SKM-1 treated with dmso at 0.1 percent for 144 hours (cell line): ENCODE results near the gene ZNF174.
A peak's percentile ranks its signal among the peaks of the same experiment; 100 is the strongest.

ENCODE experiments used
- DNase-seq: peaks from one replicate; lab custom pipeline; 2025; ENCODE audit not compliant: unreplicated experiment; lab: John Stamatoyannopoulos, UW

The ZNF174 gene

DNA sequence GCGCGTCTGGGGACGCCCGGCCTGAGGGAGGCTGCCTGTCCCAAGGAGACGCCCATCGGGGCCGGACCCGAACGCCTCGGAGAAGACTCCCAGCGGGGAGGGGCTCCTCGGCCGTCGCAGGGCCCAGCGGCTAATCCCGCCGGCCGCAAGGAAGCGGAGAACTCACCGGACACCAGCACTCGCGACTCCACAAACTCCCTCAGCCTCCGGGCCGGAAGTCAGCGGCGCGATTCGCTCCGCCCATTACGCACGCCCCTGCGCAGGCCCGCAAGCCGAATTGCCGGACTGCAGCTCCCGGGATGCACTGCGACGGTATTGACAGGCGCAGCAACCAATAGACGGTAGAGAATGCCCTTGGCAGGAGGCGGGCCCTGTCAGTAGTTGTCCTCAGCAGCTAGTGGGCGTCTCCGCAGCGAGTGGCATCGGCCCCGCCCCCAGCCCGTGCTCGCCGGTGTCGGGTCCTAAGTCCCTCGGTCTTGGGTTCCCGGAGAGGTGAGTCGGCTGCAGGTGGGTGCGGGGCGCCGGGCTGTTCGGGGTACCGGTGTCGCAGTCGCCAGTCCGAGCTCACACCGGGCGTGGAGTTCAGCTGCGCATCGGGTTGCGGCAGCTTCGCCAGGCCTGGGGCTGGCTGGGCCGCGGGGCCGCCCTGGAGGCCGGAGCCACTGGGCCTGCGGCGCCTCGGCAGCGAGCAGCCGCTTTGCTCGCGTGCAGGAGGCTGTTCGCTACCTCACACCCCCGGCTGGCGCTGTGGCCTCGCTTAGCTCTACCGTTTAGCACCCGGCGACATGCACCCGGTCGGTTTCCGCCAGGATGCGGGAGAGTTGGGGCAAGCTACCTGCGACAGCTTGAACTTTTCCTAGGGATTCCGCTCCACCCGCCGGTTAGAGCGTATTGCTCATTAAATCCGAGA, at the start of gene ZNF174, which contains the start of gene ZSCAN32:
TSS of gene ZNF174 (plus strand) at position 437 of the 910 bp plus-strand sequence. CDS start 790 bp downstream, outside the sequence.
TSS of gene ZSCAN32 (minus strand) at position 226 of the 910 bp plus-strand sequence. CDS start 3,447 bp downstream, outside the sequence.
- DNase-seq = peak; percentile 98

GRCh38 chr16:3355589-3355988, 45.4 kb upstream of the ZNF174 start, which contains the start of gene OR2C1:
Gene OR2C1, plus strand, starts transcription at chr16:3355889. Its CDS starts 52 bp downstream, at chr16:3355941.
- DNase-seq = no peak

DNA sequence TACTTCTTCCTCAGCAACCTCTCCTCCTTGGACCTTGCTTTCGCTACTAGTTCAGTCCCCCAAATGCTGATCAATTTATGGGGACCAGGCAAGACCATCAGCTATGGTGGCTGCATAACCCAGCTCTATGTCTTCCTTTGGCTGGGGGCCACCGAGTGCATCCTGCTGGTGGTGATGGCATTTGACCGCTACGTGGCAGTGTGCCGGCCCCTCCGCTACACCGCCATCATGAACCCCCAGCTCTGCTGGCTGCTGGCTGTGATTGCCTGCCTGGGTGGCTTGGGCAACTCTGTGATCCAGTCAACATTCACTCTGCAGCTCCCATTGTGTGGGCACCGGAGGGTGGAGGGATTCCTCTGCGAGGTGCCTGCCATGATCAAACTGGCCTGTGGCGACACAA, 44.9 kb upstream of the ZNF174 start:
- no peak for DNase-seq

- no peak for DNase-seq
Observed at GRCh38 chr16:3358871-3359270, 42.1 kb upstream of the ZNF174 start.

DNA sequence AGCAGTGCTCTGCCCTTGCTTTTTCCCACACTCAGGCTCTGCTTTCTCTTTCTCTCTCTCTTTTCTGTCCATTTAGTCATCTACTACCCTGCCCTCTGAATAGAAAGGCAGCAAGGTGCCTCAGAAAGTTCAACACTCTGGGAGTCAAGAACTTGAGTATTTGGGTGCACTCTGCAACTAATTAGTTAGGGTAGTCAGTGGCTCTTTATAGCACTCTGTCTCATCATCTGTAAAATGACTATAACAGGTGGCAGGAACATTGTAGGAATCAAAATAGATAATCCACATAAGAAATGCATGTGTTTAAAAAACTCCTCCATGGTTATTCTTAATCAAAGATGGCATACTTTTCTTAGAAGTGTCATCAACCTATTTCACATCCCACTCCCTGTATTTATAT, 38.1 kb upstream of the ZNF174 start:
- DNase-seq = no peak

DNA sequence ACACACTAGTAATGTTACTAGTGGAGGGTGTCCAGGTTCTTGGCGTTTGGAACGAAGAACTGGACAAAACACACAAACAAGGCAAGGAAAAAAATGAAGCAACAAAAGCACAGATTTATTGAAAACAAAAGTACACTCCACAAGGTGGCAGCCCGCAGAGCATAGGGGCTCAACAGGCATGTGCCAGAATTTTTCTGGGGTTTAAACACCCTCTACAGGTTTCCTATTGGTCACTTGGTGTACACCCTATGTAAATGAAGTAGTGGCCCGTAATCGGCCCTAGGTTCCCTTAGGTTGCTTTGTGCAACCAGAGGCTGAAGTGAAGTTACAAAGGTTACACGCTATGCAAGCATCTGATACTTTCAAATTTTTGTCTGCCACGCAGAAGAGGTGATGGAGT, 37.2 kb upstream of the ZNF174 start:
- DNase-seq = peak; percentile 11

DNA sequence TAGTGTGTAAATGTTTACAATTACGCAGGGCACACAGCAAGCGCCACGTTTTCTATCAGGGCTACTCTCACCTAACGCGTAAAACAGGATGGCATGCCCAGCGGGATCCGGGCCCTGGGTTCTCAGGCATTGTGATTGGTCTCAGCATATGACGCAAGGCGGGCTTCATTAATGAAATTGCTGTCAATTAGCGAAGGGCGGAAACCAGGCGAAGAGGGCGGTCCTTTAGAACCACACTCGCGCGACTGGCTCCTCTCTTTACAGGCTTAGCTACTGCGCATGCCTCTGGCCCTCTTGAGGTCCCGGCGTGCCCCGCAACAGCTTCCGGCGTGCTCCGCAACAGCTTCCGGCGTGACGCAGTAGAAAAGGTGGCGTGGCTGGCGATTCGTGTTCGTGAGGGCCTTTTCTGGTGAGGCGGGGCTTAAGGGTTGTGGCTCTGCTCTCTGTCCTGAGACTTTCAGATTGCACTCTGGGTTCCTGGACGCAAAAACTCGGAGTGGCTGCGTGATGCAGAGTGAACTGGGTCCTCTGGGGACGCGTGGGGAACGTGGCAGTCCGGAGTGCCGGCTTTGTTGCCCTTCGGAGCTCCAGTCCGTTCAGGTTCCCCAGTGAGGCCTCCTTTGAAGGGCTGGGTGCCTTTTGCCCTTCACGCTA, 36.1 kb upstream of the ZNF174 start:
- DNase-seq = peak; percentile 70

- DNase-seq = no peak
Observed at GRCh38 chr16:3369073-3369472, 31.9 kb upstream of the ZNF174 start.

DNA sequence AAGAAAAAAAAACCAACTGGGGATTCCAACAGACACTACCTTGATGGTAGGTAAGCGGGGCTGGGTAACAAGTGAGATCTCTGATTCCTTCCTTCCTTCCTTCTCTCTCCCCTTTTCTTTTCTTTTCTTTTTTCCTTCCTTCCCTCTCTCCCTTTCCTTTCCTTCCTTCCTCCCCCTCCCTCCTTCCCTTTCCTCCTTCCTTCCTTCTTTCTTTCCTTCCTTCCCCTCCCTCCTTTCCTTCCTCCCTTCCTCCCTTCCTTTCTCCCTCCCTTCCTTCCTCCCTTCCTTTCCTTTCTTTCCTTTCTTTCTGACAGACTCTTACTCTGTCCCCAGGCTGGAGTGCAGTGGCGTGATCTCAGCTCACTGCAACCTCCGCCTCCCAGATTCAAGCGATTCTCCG, 25.3 kb upstream of the ZNF174 start:
- no peak for DNase-seq

GRCh38 chr16:3377917-3378316, 23.1 kb upstream of the ZNF174 start:
- no peak for DNase-seq

GRCh38 chr16:3383045-3383448, 18.0 kb upstream of the ZNF174 start:
- DNase-seq = no peak

GRCh38 chr16:3388325-3388724, 12.7 kb upstream of the ZNF174 start:
- no peak for DNase-seq

GRCh38 chr16:3389663-3390338, 11.2 kb upstream of the ZNF174 start:
- no peak for DNase-seq

DNA sequence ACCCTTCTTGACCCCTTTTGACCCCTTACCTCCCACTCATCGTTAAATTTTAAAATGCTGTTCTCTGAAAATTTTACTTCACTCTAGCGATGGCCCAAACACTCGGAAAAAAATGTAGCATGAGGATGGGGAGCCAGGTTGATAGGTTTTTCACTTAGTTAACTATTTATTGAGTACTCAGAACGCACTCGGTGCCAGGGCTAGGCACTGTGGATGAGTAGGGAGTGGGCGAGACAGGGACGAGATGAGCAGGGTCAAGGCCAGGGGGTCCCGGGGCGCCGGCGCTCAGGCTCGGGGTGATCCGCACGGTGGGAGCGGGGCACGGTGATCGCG, 603 bp upstream of the ZNF174 start:
- DNase-seq = no peak

DNA sequence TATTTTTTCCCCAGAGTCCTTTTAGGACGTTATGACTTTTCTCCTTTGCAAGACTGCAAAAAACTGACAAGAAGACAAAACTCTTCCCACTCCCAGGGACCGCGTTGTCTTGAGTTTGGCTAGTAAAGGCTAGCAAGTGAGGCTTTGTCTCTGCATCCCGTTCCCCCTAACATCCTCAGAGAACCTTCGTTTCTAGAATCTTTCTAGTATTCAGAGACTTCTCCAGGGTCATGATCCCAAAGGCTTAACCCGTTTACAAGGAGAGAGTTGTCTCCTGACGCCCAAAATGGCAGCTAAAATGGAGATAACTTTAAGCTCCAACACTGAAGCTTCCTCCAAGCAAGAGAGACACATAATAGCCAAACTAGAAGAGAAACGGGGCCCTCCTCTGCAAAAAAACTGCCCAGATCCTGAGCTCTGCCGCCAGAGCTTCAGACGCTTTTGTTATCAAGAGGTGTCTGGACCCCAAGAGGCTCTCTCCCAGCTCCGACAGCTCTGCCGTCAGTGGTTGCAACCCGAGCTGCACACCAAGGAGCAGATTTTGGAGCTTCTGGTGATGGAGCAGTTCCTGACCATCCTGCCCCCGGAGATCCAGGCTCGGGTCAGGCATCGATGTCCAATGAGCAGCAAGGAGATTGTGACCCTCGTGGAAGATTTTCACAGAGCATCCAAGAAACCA, 843 bp downstream of the ZNF174 start:
- DNase-seq = no peak

DNA sequence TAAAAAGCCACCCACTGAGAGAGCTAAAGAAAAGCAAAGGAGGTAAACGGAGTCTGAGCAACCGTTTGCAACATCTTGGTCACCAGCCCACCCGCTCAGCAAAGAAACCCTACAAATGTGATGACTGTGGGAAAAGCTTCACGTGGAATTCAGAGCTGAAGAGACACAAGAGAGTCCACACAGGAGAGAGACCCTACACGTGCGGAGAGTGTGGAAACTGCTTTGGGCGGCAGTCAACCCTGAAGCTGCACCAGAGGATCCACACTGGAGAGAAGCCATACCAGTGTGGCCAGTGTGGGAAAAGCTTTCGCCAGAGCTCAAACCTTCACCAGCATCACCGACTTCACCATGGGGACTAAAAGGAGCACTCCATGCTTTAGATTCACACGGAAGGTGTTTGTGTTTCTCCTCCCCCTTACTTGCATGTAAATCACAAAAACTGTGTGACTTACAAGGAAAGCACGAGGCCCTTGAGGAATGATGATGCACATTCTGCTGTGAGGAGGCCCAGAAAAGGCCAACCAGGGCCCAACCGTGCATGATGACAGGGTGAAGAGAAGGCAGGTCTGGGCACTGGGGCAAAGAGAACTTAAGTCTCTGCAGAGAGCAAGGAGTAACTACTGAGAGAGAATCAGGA, 7.7 kb downstream of the ZNF174 start:
- DNase-seq = no peak

DNA sequence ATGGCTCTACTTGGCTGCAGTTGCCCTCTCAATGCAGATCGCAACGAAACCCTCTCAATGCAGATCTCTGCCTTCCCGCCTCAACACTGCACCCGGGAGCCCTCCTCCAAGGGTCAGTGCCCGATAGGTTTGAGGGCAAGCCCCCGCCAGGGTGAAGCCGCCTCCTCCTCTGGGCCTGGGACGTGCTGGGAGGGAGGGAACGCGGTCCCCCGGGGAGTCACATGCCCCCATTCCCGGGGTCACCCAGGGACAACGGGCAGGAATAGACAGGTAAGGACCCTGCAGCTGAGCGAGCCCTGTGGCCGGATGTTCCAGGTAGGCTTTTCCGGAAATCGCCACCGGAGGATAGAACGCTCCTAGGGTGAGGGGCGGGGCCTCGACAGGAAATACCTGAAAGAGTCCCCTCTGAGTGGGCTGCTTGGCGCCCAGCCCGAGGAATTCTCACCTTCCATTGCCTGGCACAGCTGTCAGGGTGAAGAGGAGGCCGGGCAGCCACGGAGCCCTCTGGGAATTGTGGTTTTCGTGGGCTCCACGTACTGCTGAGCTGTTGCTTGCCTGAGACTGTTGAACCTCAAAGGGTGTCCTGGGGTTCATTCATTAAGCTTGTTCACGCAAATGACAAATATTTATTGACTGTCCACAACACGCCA, 12.8 kb downstream of the ZNF174 start:
- no peak for DNase-seq

GRCh38 chr16:3431779-3432219, 30.8 kb downstream of the ZNF174 start:
- no peak for DNase-seq

DNA sequence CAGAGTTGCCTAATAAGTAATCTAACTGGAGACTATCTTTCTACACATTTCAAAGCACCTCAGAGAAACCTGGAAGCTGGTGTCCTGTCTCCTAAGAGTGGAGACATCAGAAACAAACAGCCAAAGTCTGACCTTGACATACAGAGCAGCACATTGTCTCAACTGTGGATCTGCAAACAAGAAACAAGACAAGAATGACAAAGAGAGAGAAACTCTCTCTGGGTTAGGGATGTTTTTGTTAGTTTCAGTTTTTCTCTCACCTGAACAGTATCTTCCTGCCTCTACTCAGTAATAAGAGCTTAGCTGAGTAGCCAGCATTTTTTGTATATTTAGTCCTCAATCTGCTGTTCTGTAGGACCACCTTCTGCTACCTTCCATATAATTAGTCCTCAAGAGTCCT, 33.4 kb downstream of the ZNF174 start:
- DNase-seq = no peak

GRCh38 chr16:3439637-3440036, 38.6 kb downstream of the ZNF174 start:
- no peak for DNase-seq
